Measurements from ENCODE around the gene C2CD2. TPM values are rescaled to one million over a fixed set of nuclear protein-coding genes. Genes with fewer than 3 reads are reported as not detected.

C2CD2 gene
- total and polyA plus RNA-seq, 10 of the 15 experiments (the other 5 are each of a cell fraction or from before 2014, with no cell fraction given): 2.2 to 30.9 (median 9.9) TPM

DNA sequence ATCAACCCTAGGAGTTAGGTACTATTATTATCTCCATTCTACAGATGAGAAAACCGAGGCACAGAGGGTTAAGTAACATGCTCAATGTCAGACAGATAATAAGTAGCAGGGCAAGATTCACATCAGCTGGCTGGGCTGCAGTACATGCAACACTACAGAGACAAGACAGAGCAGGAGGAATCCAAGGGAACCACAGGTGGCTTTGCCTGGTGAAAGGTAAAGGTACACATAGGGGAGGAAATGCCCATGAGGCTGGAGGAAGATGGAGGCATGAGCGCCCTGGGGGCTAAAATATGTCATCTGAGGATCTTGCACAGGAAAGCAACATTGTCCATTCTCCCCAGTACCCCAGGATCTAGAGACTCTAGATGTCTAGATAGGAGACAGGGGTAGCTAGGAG lies 48.0 kb upstream of the C2CD2 start:
- TF ChIP-seq TBL1XR1 (IDR thresholded peaks at IDR 0.05; ENCODE audit: low read depth, low read length) (no peak), HDGF (IDR thresholded peaks at IDR 0.05) (no peak), STAT3 (IDR thresholded peaks at IDR 0.05; ENCODE audit: low read depth, low read length) (no peak), JUNB (IDR thresholded peaks at IDR 0.05) (no peak), BMI1 (IDR thresholded peaks at IDR 0.05; ENCODE audit: borderline replicate concordance) (no peak), SUPT20H (IDR thresholded peaks at IDR 0.05; ENCODE audit: borderline replicate concordance, control insufficient read depth, low read depth, low read length) (no peak), POU2F2 (IDR thresholded peaks at IDR 0.05; ENCODE audit: borderline replicate concordance, low read depth, low read length) (no peak), KAT2A (conservative IDR thresholded peaks at IDR 0.05; ENCODE audit: control insufficient read depth, low read depth, low read length) (no peak), BHLHE40 (IDR thresholded peaks at IDR 0.05; ENCODE audit: borderline replicate concordance in 1 of 2, low read depth in 2 of 2, low read length in 1 of 2) (no peak), SMC3 (IDR thresholded peaks at IDR 0.05; ENCODE audit: borderline replicate concordance, low read length) (no peak), RUNX3 (IDR thresholded peaks at IDR 0.05; ENCODE audit: low read length) (no peak), ATF7 (IDR thresholded peaks at IDR 0.05; ENCODE audit: low read depth) (no peak), SMARCA5 (IDR thresholded peaks at IDR 0.05) (no peak)
- TF ChIP-seq, protein P1, sequence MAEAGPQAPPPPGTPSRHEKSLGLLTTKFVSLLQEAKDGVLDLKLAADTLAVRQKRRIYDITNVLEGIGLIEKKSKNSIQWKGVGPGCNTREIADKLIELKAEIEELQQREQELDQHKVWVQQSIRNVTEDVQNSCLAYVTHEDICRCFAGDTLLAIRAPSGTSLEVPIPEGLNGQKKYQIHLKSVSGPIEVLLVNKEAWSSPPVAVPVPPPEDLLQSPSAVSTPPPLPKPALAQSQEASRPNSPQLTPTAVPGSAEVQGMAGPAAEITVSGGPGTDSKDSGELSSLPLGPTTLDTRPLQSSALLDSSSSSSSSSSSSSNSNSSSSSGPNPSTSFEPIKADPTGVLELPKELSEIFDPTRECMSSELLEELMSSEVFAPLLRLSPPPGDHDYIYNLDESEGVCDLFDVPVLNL (IDR thresholded peaks at IDR 0.05; ENCODE audit: low read depth, low read length): no peak
- TF ChIP-seq, protein P2, sequence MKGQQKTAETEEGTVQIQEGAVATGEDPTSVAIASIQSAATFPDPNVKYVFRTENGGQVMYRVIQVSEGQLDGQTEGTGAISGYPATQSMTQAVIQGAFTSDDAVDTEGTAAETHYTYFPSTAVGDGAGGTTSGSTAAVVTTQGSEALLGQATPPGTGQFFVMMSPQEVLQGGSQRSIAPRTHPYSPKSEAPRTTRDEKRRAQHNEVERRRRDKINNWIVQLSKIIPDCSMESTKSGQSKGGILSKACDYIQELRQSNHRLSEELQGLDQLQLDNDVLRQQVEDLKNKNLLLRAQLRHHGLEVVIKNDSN (IDR thresholded peaks at IDR 0.05; ENCODE audit: borderline replicate concordance, extremely low read length, insufficient read depth, low read depth, low read length): no peak
- TF ChIP-seq, protein P3, sequence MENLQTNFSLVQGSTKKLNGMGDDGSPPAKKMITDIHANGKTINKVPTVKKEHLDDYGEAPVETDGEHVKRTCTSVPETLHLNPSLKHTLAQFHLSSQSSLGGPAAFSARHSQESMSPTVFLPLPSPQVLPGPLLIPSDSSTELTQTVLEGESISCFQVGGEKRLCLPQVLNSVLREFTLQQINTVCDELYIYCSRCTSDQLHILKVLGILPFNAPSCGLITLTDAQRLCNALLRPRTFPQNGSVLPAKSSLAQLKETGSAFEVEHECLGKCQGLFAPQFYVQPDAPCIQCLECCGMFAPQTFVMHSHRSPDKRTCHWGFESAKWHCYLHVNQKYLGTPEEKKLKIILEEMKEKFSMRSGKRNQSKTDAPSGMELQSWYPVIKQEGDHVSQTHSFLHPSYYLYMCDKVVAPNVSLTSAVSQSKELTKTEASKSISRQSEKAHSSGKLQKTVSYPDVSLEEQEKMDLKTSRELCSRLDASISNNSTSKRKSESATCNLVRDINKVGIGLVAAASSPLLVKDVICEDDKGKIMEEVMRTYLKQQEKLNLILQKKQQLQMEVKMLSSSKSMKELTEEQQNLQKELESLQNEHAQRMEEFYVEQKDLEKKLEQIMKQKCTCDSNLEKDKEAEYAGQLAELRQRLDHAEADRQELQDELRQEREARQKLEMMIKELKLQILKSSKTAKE (IDR thresholded peaks at IDR 0.05; ENCODE audit: low read depth, poor library complexity, severe bottlenecking): no peak
- in situ Hi-C loops (cut with MboI): loop anchor here (5.0 kb wide), 1 partner anchor 74 kb away; no protein-coding TSS in a partner anchor
- no peak; the same call in 2 of the 3 replicates for ATAC-seq
- peak overlapping the region; percentile 50; the same call in 1 of the 2 replicates for H3K4me3 ChIP-seq
- peak overlapping the region; percentile 48 for H3K4me2 ChIP-seq (ENCODE audit: control insufficient read depth, insufficient read depth)
- FAIRE-seq: no peak
- BruUV-seq (replicated peaks): no TSS peak
- H2AFZ ChIP-seq (ENCODE audit: control insufficient read depth, low read depth, low read length): no peak overlapping the region
- H3K27ac ChIP-seq (ENCODE audit: control insufficient read depth, insufficient read depth): peak overlapping the region; percentile 79
- peaks cover 19% of the 10 kb centered on the region for H3K4me1 ChIP-seq (ENCODE audit: control insufficient read depth, insufficient read depth, low read length)
- no peaks in the 10 kb centered on the region for H3K27me3 ChIP-seq (replicated peaks in 1 of 2; ENCODE audit: control insufficient read depth in 2 of 2, insufficient read depth in 2 of 2, low read length in 1 of 2)
- intact Hi-C loops (cut with micrococcal nuclease; ENCODE audit: unreplicated experiment): loop anchor here (2.0 to 10.0 kb wide), 4 partner anchors 49 to 637 kb away; partner anchors contain the start of genes C2CD2 and MX2
- SMC1A ChIA-PET (ENCODE audit: uncharacterized antibody, unreplicated experiment): interaction anchor here (1.1 to 1.3 kb wide), 5 partner anchors 10 to 107 kb away, joined by 3 to 5 read pairs (median 3); no protein-coding TSS in a partner anchor
- CTCF ChIA-PET: interaction anchor here (0.7 to 2.0 kb wide), 2 partner anchors 79 to 116 kb away, joined by 3 to 9 read pairs; no protein-coding TSS in a partner anchor
- POLR2A ChIA-PET: interaction anchor here (0.5 to 1.5 kb wide), 4 partner anchors 9 to 76 kb away, joined by 3 to 9 read pairs (median 4); no protein-coding TSS in a partner anchor
- RAD21 ChIA-PET (ENCODE audit: unreplicated experiment): interaction anchor here (0.5 to 1.5 kb wide), 4 partner anchors 15 to 106 kb away, joined by 4 to 7 read pairs (median 5); no protein-coding TSS in a partner anchor
- H3K9me3 ChIP-seq (replicated peaks; ENCODE audit: control insufficient read depth, insufficient read depth, low read length): peaks cover under 1% of the 10 kb centered on the region; the same call in 1 of the 3 replicates
- H3K9ac ChIP-seq (ENCODE audit: control insufficient read depth, insufficient read depth, low read length): peak overlapping the region; percentile 55; the same call in 1 of the 2 replicates
- H3K36me3 ChIP-seq (ENCODE audit: control insufficient read depth in 2 of 2, insufficient read depth in 2 of 2, low read length in 1 of 2): peaks cover 2 to 14% of the 10 kb centered on the region in 2 experiments
- no peaks in the 10 kb centered on the region for H4K20me1 ChIP-seq (ENCODE audit: control insufficient read depth, insufficient read depth)
- no peak for DNase-seq (ENCODE audit: low read depth, low spot score)
- H3K79me2 ChIP-seq (ENCODE audit: control insufficient read depth, insufficient read depth, low read length): peaks cover 43% of the 10 kb centered on the region
- 76% methylated on average over 2 of the region's 2 CpGs for WGBS (ENCODE audit: insufficient coverage, insufficient replicate concordance, low lambda C conversion rate, missing lambda C conversion rate)

All from GM12878 (cell line).